Mesendoderm (in vitro differentiated cells): ENCODE results near the gene POLR2I.

Experiments used
- DNase-seq: peaks from one replicate; pipeline ENCODE4 v3.0.0; 2013
- H2AK5ac ChIP-seq: 2 replicates; pipeline ENCODE4 v1.6.1; 2013; ENCODE audit warnings: low read length, inconsistent platforms
- H2BK120ac ChIP-seq: 2 replicates; pipeline ENCODE4 v1.6.1; 2013; ENCODE audit warnings: low read depth, mild to moderate bottlenecking, low read length, moderate library complexity, mixed read lengths
- H2BK15ac ChIP-seq: replicated peaks from 2 replicates; pipeline ENCODE4 v1.6.1; 2013; ENCODE audit warnings: low read depth, mild to moderate bottlenecking, moderate library complexity
- H2BK5ac ChIP-seq: 2 replicates; pipeline ENCODE4 v1.6.1; 2013; ENCODE audit warnings: low read length, inconsistent platforms
- H3K18ac ChIP-seq: 2 replicates; pipeline ENCODE4 v1.6.1; 2013; ENCODE audit warnings: mild to moderate bottlenecking, low read length, mixed read lengths
- H3K23ac ChIP-seq: one replicate; pipeline ENCODE4 v1.6.1; 2013; ENCODE audit warnings: low read length
- H3K27ac ChIP-seq: 2 replicates; pipeline ENCODE4 v1.5.1; 2013; ENCODE audit warnings: low read depth, mild to moderate bottlenecking, inconsistent platforms, low read length, moderate library complexity
- H3K27me3 ChIP-seq: 2 replicates; pipeline ENCODE4 v1.6.1; 2013; ENCODE audit warnings: low read length, control low read depth, mild to moderate bottlenecking, inconsistent platforms; ENCODE audit not compliant: insufficient read depth, poor library complexity
- H3K36me3 ChIP-seq: 2 replicates; pipeline ENCODE4 v1.6.1; 2013; ENCODE audit warnings: low read length, inconsistent platforms; ENCODE audit not compliant: control insufficient read depth, insufficient read depth
- H3K4ac ChIP-seq: one replicate; pipeline ENCODE4 v1.6.1; 2013; ENCODE audit warnings: low read depth, mild to moderate bottlenecking, low read length, moderate library complexity
- H3K4me1 ChIP-seq: 2 replicates; pipeline ENCODE4 v1.6.1; 2013; ENCODE audit warnings: low read depth, low read length, inconsistent platforms; ENCODE audit not compliant: control insufficient read depth
- H3K4me2 ChIP-seq: 2 replicates; pipeline ENCODE4 v1.6.1; 2013; ENCODE audit warnings: low read length
- H3K4me3 ChIP-seq: 2 replicates; pipeline ENCODE4 v1.5.1; 2013; ENCODE audit warnings: mild to moderate bottlenecking, low read length
- H3K56ac ChIP-seq: one replicate; pipeline ENCODE4 v1.6.1; 2013; ENCODE audit warnings: low read length
- H3K79me1 ChIP-seq: 2 replicates; pipeline ENCODE4 v1.6.1; 2013; ENCODE audit warnings: low read length, inconsistent platforms
- H3K79me2 ChIP-seq: 2 replicates; pipeline ENCODE4 v1.6.1; 2013; ENCODE audit warnings: mild to moderate bottlenecking, low read length; ENCODE audit not compliant: control insufficient read depth, insufficient read depth
- H3K9ac ChIP-seq: 2 replicates; pipeline ENCODE4 v1.6.1; 2013; ENCODE audit warnings: low read length, inconsistent platforms
- H4K5ac ChIP-seq: one replicate; pipeline ENCODE4 v1.6.1; 2013; ENCODE audit warnings: low read length
- H4K8ac ChIP-seq: one replicate; pipeline ENCODE4 v1.6.1; 2013; ENCODE audit warnings: low read depth, mild to moderate bottlenecking, control low read depth, low read length, moderate library complexity
- WGBS: extraction: QIAGEN DNeasy Blood & Tissue Kit; methylation state at CpG from one replicate; pipeline ENCODE4 v1.1.7; 2013; ENCODE audit warnings: low lambda C conversion rate, missing lambda C conversion rate; ENCODE audit not compliant: insufficient coverage; ENCODE audit errors: extremely low coverage; 5-methylcytosine and 5-hydroxymethylcytosine counted together

The POLR2I gene

DNA sequence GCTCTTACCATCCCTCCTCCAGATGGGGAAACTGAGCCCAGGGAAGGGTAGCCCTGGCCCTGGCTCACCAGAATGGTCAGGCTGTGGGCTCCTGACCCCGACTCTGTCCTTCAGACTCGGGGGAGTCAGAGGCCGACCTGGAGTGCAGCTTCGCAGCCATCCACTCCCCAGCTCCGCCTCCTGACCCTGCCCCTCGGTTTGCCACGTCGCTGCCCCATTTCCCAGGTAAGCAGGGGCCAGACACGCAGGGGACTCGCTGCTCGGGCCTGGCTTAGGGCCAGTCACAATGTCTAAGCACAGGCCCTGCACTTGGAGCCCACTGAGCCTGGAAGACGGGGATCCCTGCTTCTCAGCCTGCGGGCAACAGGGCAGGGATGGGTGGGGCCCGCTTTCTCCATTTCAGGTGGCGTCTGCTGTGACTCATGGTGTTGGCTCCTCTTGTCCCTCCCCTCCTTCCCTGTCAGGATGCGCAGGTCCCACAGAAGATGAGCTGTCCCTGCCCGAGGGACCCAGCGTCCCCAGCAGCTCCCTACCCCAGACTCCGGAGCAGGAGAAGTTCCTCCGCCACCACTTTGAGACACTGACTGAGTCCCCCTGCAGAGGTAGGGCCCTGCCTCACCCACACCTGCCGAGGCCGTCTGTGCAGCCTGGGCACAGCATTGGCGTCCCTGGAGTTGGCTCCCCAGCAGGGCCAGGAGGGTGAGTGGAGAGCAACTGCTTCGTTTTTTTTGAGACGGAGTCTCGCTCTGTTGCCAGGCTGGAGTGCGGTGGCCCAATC is 12.9 kb downstream of the POLR2I start:
- Histone ChIP-seq H2BK120ac (no peak overlapping the region), H4K8ac (no peak overlapping the region), H3K4me2 (no peak overlapping the region), H3K79me1 (no peaks in the 10 kb centered on the region), H3K27me3 (no peaks in the 10 kb centered on the region), H2AK5ac (no peak overlapping the region), H2BK5ac (no peak overlapping the region), H4K5ac (no peak overlapping the region), H2BK15ac (no peak overlapping the region), H3K36me3 (peaks cover 6% of the 10 kb centered on the region), H3K18ac (no peak overlapping the region), H3K56ac (no peak overlapping the region), H3K9ac (no peak overlapping the region), H3K23ac (no peak overlapping the region), H3K4me1 (no peaks in the 10 kb centered on the region), H3K4ac (no peak overlapping the region), H3K4me3 (no peak overlapping the region), H3K27ac (no peak overlapping the region), H3K79me2 (no peaks in the 10 kb centered on the region)
- no peak for DNase-seq
- WGBS, result no CpG with 5 or more reads among the region's 27 CpGs

DNA sequence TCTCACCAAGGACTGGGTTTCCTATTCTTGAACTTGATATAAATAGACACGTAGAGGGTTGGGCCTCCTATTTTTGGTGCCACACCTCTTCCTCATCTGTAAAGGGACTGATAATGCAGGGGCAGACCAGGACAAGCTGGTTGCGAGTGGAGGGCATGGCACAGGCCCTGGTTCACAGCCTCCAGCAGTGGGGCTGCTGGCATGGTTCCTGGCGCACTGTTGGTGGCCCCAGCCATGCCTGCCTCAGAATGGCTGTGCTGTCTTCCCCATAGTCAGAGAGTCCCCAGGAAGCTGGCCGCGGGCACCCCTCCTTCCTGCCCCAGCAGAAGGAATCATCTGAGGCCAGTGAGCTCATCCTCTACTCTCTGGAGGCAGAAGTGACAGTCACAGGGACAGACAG is 14.2 kb downstream of the POLR2I start:
- H3K18ac ChIP-seq, result no peak overlapping the region
- WGBS, result no CpG with 5 or more reads among the region's 5 CpGs
- no peak overlapping the region for H3K27ac ChIP-seq
- no peak overlapping the region for H3K4ac ChIP-seq
- H3K23ac ChIP-seq, result no peak overlapping the region
- H2AK5ac ChIP-seq, result no peak overlapping the region
- H3K36me3 ChIP-seq, result peaks cover 6% of the 10 kb centered on the region
- H3K27me3 ChIP-seq, result no peaks in the 10 kb centered on the region
- no peak for DNase-seq
- H2BK120ac ChIP-seq, result no peak overlapping the region
- no peak overlapping the region for H3K4me3 ChIP-seq
- no peak overlapping the region for H2BK15ac ChIP-seq
- H3K9ac ChIP-seq, result no peak overlapping the region
- H4K5ac ChIP-seq, result no peak overlapping the region
- no peaks in the 10 kb centered on the region for H3K79me2 ChIP-seq
- H4K8ac ChIP-seq, result no peak overlapping the region
- no peak overlapping the region for H2BK5ac ChIP-seq
- no peaks in the 10 kb centered on the region for H3K79me1 ChIP-seq
- H3K4me1 ChIP-seq, result no peaks in the 10 kb centered on the region
- no peak overlapping the region for H3K56ac ChIP-seq
- H3K4me2 ChIP-seq, result no peak overlapping the region

DNA sequence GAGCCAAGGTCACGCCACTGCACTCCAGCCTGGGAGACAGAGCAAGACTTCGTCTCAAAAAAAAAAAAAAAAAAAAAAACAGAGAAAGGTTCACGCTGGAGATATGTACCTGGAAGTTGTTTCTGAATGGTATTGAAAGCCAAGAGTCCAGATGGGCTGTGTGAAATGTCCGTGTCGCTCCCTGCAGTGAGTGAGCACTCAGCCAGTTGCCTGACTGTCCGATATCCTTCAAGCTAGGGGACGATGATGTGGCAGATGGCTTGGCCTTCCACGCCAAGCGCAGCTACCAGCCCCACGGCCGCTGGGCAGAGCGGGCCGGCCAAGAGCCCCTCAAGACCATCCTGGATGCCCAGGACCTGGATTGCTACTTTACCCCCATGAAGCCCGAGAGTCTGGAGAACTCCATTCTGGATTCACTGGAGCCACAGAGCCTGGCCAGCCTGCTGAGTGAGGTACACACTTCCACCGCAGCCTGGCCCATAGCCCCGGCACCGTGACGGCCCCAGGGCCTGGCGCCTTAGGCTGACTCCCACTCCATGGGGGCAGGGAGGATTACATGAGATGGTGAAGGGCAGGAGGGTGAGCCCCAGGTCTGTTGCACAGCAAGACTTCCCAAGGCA is 15.4 kb downstream of the POLR2I start:
- H3K27ac ChIP-seq, result no peak overlapping the region
- no peaks in the 10 kb centered on the region for H3K79me1 ChIP-seq
- no peaks in the 10 kb centered on the region for H3K27me3 ChIP-seq
- no peak for DNase-seq
- no CpG with 5 or more reads among the region's 19 CpGs for WGBS
- no peaks in the 10 kb centered on the region for H3K4me1 ChIP-seq
- H3K18ac ChIP-seq, result no peak overlapping the region
- H2BK120ac ChIP-seq, result no peak overlapping the region
- H4K5ac ChIP-seq, result no peak overlapping the region
- H2BK15ac ChIP-seq, result no peak overlapping the region
- H3K4me2 ChIP-seq, result no peak overlapping the region
- H3K9ac ChIP-seq, result no peak overlapping the region
- no peak overlapping the region for H3K4ac ChIP-seq
- H2BK5ac ChIP-seq, result no peak overlapping the region
- H3K56ac ChIP-seq, result no peak overlapping the region
- no peak overlapping the region for H4K8ac ChIP-seq
- no peaks in the 10 kb centered on the region for H3K79me2 ChIP-seq
- H3K4me3 ChIP-seq, result no peak overlapping the region
- no peak overlapping the region for H2AK5ac ChIP-seq
- peaks cover 6% of the 10 kb centered on the region for H3K36me3 ChIP-seq
- H3K23ac ChIP-seq, result no peak overlapping the region

DNA sequence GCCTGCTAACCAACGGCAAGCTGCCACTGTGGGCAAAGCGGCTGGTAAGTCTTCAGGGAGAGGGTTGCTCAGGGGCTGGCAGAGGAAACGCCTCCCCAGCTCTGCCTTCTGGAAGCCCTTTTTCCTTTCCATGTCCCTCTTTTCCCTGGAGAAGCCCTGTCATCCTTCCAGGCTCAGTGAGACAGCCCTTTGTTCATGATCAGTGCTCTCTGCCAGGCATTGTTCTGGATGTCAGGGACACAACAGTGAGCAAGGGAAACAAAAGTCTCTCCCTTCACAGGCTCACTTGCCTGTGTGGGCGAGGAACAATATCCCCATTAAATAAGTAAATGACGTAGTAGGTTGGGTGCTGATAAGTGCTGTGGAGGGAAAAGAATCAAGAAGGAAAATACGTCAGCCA is 17.6 kb downstream of the POLR2I start:
- H2BK120ac ChIP-seq, result no peak overlapping the region
- no peak overlapping the region for H3K56ac ChIP-seq
- no peak overlapping the region for H2AK5ac ChIP-seq
- H2BK5ac ChIP-seq, result no peak overlapping the region
- no peak overlapping the region for H3K4ac ChIP-seq
- H3K23ac ChIP-seq, result no peak overlapping the region
- no peak overlapping the region for H2BK15ac ChIP-seq
- no peaks in the 10 kb centered on the region for H3K4me1 ChIP-seq
- no peak overlapping the region for H3K18ac ChIP-seq
- no peak overlapping the region for H3K9ac ChIP-seq
- no peak overlapping the region for H3K4me3 ChIP-seq
- peaks cover 6% of the 10 kb centered on the region for H3K36me3 ChIP-seq
- H4K8ac ChIP-seq, result no peak overlapping the region
- H3K27me3 ChIP-seq, result no peaks in the 10 kb centered on the region
- no CpG with 5 or more reads among the region's 6 CpGs for WGBS
- no peak overlapping the region for H4K5ac ChIP-seq
- no peaks in the 10 kb centered on the region for H3K79me2 ChIP-seq
- H3K4me2 ChIP-seq, result no peak overlapping the region
- no peak for DNase-seq
- no peak overlapping the region for H3K27ac ChIP-seq
- no peaks in the 10 kb centered on the region for H3K79me1 ChIP-seq

DNA sequence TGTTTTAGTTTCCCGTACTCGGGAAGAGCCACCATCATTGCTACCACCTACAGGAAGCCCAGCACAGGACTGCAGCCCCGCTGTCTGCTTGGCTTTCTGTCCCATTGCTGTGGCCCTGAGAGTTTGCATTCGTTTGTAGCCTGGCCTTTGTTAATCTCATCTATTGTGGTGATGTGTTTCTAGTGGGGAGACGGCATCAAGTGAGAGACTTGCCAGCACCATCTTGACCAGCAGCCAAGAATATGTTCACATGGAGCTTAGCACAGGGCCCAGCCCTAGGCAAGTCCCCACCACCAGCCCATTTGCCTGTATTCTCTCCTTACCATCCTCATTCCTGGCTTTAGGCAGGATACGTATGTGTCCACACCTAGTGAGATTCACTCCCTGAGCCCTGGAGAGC is 21.0 kb downstream of the POLR2I start:
- Histone ChIP-seq H2BK15ac (no peak overlapping the region), H4K5ac (no peak overlapping the region), H3K9ac (no peak overlapping the region), H3K36me3 (peaks cover 5% of the 10 kb centered on the region), H3K4ac (no peak overlapping the region), H3K56ac (no peak overlapping the region), H3K4me1 (no peaks in the 10 kb centered on the region), H2AK5ac (no peak overlapping the region), H2BK5ac (no peak overlapping the region), H3K27me3 (no peaks in the 10 kb centered on the region), H3K79me2 (no peaks in the 10 kb centered on the region), H3K79me1 (no peaks in the 10 kb centered on the region), H3K4me3 (no peak overlapping the region), H4K8ac (no peak overlapping the region), H3K4me2 (no peak overlapping the region), H3K23ac (no peak overlapping the region), H2BK120ac (no peak overlapping the region), H3K18ac (no peak overlapping the region), H3K27ac (no peak overlapping the region)
- DNase-seq, result no peak
- WGBS, result no CpG with 5 or more reads among the region's 6 CpGs
